ENCODE measurements around the gene FCRLB. TPM values are rescaled to one million over a fixed set of nuclear protein-coding genes. Genes with fewer than 3 reads are reported as not detected.
A peak's percentile ranks its signal among the peaks of the same experiment; 100 is the strongest.
"Not testable (repeated sequence)": the region's sequence is repeated elsewhere in the genome, so short reads cannot be mapped to it uniquely, and the experiment has no call there.

FCRLB gene
- total and polyA plus RNA-seq, 5 donors from 2014 or later = 0.25 to 0.63 (median 0.51) TPM; not detected in 1

DNA sequence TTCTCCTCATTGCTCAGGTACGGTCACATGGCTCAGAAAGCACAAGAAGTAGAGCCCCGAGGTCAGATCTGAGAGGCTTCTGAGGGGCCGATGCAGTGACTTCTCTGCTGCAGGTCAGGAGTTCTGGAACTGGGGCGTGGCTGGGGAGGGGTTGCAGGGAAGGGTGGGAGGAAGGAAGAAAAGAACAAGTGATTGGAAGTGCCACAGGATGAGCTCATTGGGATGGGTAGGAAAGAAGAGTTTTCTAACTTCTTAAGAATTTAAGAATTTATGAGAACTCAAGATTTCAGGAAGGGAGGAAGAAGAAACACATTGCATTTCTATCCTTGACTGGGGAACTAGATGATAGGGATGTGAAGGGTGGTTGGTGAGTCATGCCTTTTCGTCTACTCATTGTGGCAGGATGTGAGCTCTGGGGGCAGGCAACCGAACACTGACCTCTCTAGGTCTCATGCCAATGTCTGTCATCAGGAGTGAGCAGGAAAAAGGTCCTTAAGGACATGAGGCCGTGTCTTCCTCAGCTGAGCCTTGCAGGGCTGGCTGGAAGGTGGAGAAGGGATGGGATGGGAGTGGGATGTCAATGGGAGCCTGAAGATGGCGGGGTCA, 497 bp downstream of the FCRLB start:
- H3K9me3 Mint-ChIP-seq = peaks cover 0 to 4% (median 0%) of the 10 kb centered on the region in 7 donors
- H3K4me1 ChIP-seq (ENCODE audit: control insufficient read depth, insufficient read depth, low read length, poor library complexity, severe bottlenecking) = peaks cover 11% of the 10 kb centered on the region
- H3K36me3 ChIP-seq (ENCODE audit: control insufficient read depth, insufficient read depth, low read length) = no peaks in the 10 kb centered on the region
- peak overlapping the region in 1 of 4 donors; percentile 9 for H3K4me3 Mint-ChIP-seq
- H3K27ac ChIP-seq (ENCODE audit: insufficient read depth, low read length, poor library complexity, severe bottlenecking) = no peak overlapping the region
- peaks cover 0 to 15% (median 10%) of the 10 kb centered on the region in 4 donors for H3K4me1 Mint-ChIP-seq
- H3K36me3 Mint-ChIP-seq = no peaks in the 10 kb centered on the region
- H3K9me3 ChIP-seq (ENCODE audit: control insufficient read depth in 2 of 2, low read length in 2 of 2) = no peaks in the 10 kb centered on the region
- no peak overlapping the region for H3K27ac Mint-ChIP-seq
- no peak for ATAC-seq (ENCODE audit: low read depth in 2 of 2)
- no peak for DNase-seq
- peaks cover 10% of the 10 kb centered on the region for H3K27me3 ChIP-seq (ENCODE audit: control insufficient read depth, insufficient read depth, low read length)
- H3K4me3 ChIP-seq (ENCODE audit: low read depth, low read length) = no peak overlapping the region
- H3K27me3 Mint-ChIP-seq = peaks cover 77% of the 10 kb centered on the region

DNA sequence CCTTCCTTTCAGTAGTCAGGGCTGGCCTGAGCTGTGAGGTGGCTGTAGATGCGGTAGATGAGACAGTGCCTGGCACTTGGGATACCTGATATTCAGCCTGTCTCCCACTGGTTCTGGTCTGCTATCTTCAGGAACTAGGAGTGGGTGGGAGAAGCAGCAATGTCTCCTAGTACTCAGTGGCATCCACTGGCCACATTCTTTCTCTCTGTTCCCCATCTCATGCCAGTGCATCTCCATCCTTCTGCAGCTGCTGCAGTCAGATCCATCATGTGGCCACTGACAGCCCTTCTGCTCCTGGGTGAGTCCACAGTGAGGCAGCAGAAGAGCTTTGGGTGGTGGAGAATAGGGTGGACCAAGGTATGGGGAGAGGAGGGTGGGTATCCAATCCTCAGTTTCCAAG, 1.1 kb downstream of the FCRLB start:
- peaks cover 10% of the 10 kb centered on the region for H3K27me3 ChIP-seq (ENCODE audit: control insufficient read depth, insufficient read depth, low read length)
- no peaks in the 10 kb centered on the region for H3K9me3 ChIP-seq (ENCODE audit: control insufficient read depth in 2 of 2, low read length in 2 of 2)
- Mint-ChIP-seq H3K4me3 (no peak overlapping the region), H3K27ac (no peak overlapping the region), H3K9me3 (peaks cover 0 to 2% (median 0%) of the 10 kb centered on the region in 7 donors), H3K36me3 (no peaks in the 10 kb centered on the region), H3K4me1 (peaks cover under 1 to 16% (median 10%) of the 10 kb centered on the region in 4 donors), H3K27me3 (peaks cover 73% of the 10 kb centered on the region)
- H3K36me3 ChIP-seq (ENCODE audit: control insufficient read depth, insufficient read depth, low read length) = no peaks in the 10 kb centered on the region
- DNase-seq (no peak), ATAC-seq (ENCODE audit: low read depth in 2 of 2) (no peak)
- H3K4me1 ChIP-seq (ENCODE audit: control insufficient read depth, insufficient read depth, low read length, poor library complexity, severe bottlenecking) = peaks cover 15% of the 10 kb centered on the region
- H3K4me3 ChIP-seq (ENCODE audit: low read depth, low read length) = no peak overlapping the region
- no peak overlapping the region for H3K27ac ChIP-seq (ENCODE audit: insufficient read depth, low read length, poor library complexity, severe bottlenecking)

DNA sequence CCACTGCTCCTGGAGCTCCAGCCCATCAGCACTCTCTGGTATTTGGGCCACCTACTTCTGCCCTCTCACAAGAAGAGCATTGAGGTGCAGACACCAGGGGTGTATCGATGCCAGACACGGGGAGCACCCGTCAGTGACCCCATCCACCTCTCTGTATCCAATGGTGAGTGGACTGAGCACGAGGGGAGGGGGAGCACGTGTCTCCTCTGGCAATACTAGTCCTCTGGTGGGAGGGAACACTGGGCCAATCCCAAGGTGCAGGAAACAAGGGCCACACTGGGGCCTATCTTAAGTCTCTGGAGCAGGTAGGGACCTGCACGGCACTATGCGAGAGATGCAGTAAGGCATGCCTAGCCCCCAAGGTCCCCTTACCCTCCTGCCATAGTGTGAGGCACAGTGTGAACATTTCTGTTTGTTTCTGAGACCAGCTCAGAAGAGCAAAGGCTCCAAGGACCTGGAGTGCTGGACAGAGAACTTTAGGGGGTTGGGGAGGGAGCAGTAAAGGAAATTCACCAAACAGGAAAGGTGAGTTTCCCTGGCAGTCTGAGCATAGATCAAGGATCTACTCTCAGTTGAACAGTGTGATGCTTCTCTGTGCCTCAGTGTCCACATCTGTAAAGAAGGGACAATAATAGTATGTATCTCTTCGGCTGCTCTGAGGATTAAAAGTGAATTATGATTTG, 2.3 kb downstream of the FCRLB start:
- no peak for DNase-seq
- H3K9me3 ChIP-seq (ENCODE audit: control insufficient read depth in 2 of 2, low read length in 2 of 2) = no peaks in the 10 kb centered on the region
- Mint-ChIP-seq H3K4me3 (peak overlapping the region in 1 of 4 donors; percentile 75), H3K36me3 (no peaks in the 10 kb centered on the region), H3K9me3 (peaks cover 0 to 2% (median 0%) of the 10 kb centered on the region in 7 donors), H3K27me3 (peaks cover 74% of the 10 kb centered on the region), H3K27ac (no peak overlapping the region), H3K4me1 (peaks cover 6 to 23% (median 15%) of the 10 kb centered on the region in 4 donors)
- peaks cover 22% of the 10 kb centered on the region for H3K4me1 ChIP-seq (ENCODE audit: control insufficient read depth, insufficient read depth, low read length, poor library complexity, severe bottlenecking)
- no peak overlapping the region for H3K27ac ChIP-seq (ENCODE audit: insufficient read depth, low read length, poor library complexity, severe bottlenecking)
- no peak for ATAC-seq (ENCODE audit: low read depth in 2 of 2)
- no peaks in the 10 kb centered on the region for H3K36me3 ChIP-seq (ENCODE audit: control insufficient read depth, insufficient read depth, low read length)
- no peak overlapping the region for H3K4me3 ChIP-seq (ENCODE audit: low read depth, low read length)
- peaks cover 13% of the 10 kb centered on the region for H3K27me3 ChIP-seq (ENCODE audit: control insufficient read depth, insufficient read depth, low read length)

DNA sequence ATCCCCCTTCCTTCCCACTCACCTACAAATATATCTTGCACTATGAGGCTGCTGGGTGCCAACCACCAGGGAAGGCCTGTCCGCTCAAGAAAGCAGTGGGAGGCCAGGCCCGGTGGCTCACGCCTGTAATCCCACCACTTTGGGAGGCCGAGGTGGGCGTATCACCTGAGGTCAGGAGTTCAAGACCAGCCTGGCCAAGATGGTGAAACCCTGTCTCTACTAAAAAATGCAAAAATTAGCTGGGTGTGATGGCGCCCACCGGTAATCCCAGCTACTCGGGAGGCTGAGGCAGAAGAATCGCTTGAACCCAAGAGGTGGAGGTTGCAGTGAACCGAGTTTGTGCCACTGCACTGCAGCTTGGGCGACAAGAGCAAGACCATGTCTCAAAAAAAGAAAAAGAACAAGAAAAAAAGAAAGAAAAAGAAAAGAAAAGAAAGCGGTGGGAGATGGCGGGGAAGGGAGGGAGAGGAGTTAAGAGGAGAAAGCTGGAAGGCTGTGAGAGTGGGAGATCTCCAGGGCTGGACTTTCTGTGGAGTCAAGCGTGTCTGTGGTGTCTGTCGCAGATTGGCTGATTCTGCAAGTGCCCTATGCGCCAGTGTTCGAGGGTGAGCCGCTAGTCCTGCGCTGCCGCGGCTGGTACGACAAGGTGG, 4.0 kb downstream of the FCRLB start:
- H3K27ac ChIP-seq (ENCODE audit: insufficient read depth, low read length, poor library complexity, severe bottlenecking) = not testable (repeated sequence)
- peaks cover 81% of the 10 kb centered on the region for H3K27me3 Mint-ChIP-seq
- H3K27ac Mint-ChIP-seq = peak overlapping the region in 2 of 3 donors; percentile 71 to 86

DNA sequence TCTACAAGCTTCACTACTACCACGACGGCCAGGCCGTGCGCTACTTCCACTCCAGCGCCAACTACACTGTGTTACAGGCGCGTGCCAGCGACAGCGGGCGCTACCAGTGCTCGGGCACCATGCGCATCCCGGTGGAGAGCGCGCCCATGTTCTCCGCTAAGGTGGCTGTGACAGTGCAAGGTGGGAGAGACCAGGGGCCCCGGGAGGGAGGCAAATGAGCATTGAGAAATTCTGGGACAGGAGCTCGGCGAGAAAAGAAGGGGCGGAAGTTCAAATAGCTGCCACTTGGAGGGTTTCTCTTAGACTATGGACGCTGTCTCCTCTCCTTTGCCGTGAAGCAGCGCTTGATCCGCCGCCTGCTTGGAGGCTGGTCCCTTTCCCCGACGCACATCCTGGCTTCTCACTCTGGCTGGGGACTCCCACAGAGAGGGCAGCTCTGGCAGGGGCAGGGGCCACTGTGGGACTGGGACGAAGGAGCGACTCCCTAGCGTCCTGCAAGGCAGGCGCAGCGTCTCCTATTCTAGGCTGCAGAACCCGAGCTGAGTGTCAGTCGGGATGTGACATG, 4.6 kb downstream of the FCRLB start:
- H3K9me3 ChIP-seq (ENCODE audit: control insufficient read depth in 2 of 2, low read length in 2 of 2) = no peaks in the 10 kb centered on the region
- peak overlapping the region; percentile 70 for H3K4me3 ChIP-seq (ENCODE audit: low read depth, low read length)
- Mint-ChIP-seq H3K4me3 (peak overlapping the region; percentile 78 to 96 (median 94)), H3K27ac (peak overlapping the region; percentile 69 to 86 (median 71)), H3K27me3 (peaks cover 78% of the 10 kb centered on the region), H3K4me1 (peaks cover 6 to 38% (median 24%) of the 10 kb centered on the region in 4 donors), H3K9me3 (peaks cover 0 to 2% (median 0%) of the 10 kb centered on the region in 7 donors), H3K36me3 (no peaks in the 10 kb centered on the region)
- no peaks in the 10 kb centered on the region for H3K36me3 ChIP-seq (ENCODE audit: control insufficient read depth, insufficient read depth, low read length)
- DNase-seq (peak in 2 of 3 donors; percentile 39 to 45), ATAC-seq (ENCODE audit: low read depth in 2 of 2) (peak; percentile 25 to 32)
- H3K27ac ChIP-seq (ENCODE audit: insufficient read depth, low read length, poor library complexity, severe bottlenecking) = no peak overlapping the region
- H3K27me3 ChIP-seq (ENCODE audit: control insufficient read depth, insufficient read depth, low read length) = peaks cover 23% of the 10 kb centered on the region
- H3K4me1 ChIP-seq (ENCODE audit: control insufficient read depth, insufficient read depth, low read length, poor library complexity, severe bottlenecking) = peaks cover 26% of the 10 kb centered on the region

More for the DNA sequence above, 4.0 kb downstream of the FCRLB start:
- H3K36me3 Mint-ChIP-seq; H3K9me3 Mint-ChIP-seq; DNase-seq; H3K36me3 ChIP-seq (ENCODE audit: control insufficient read depth, insufficient read depth, low read length); H3K9me3 ChIP-seq (ENCODE audit: control insufficient read depth in 2 of 2, low read length in 2 of 2); ATAC-seq (ENCODE audit: low read depth in 2 of 2): not testable (repeated sequence)
- H3K4me3 ChIP-seq (ENCODE audit: low read depth, low read length) = peak overlapping the region; percentile 70
- peaks cover 26% of the 10 kb centered on the region for H3K4me1 ChIP-seq (ENCODE audit: control insufficient read depth, insufficient read depth, low read length, poor library complexity, severe bottlenecking)
- H3K4me1 Mint-ChIP-seq = peaks cover 6 to 37% (median 24%) of the 10 kb centered on the region in 4 donors
- H3K27me3 ChIP-seq (ENCODE audit: control insufficient read depth, insufficient read depth, low read length) = peaks cover 18% of the 10 kb centered on the region
- H3K4me3 Mint-ChIP-seq = peak overlapping the region; percentile 78 to 96 (median 94)

DNA sequence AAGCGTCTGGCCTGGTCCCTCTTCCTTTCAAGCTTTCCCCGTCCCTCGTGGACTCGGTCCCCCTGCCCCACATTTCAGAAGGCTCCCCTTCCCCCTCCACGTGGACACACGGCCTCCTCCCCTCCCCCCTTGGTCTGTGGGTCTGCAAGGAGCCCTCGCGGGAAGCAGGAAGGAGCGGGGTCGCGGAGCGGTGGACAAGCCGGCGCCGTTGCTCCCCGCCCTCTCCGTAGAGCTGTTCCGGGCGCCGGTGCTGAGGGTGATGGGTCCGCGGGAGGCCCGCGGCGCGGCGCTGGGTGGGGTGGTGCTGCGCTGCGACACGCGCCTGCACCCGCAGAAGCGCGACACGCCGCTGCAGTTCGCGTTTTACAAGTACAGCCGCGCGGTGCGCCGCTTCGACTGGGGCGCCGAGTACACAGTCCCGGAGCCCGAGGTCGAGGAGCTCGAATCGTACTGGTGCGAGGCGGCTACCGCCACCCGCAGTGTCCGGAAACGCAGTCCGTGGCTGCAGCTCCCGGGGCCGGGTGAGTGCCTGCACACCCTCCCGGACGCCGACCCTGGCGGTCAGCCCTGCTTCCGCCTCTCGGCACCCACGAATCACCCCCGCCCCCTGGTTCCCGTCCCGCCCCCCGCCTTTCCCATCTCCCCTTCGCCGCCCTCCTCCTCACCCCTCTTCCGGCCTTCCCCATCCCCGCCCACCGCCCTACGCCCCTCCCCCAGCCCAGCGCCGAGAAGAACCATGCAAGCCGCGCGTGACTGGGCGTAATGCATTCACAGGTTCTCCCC, 5.3 kb downstream of the FCRLB start:
- Mint-ChIP-seq H3K4me3 (peak overlapping the region; percentile 93 to 96 (median 96)), H3K27me3 (peaks cover 78% of the 10 kb centered on the region), H3K9me3 (peaks cover 0 to 2% (median 0%) of the 10 kb centered on the region in 7 donors), H3K27ac (peak overlapping the region in 2 of 3 donors; percentile 71 to 86), H3K36me3 (no peaks in the 10 kb centered on the region), H3K4me1 (peaks cover 6 to 38% (median 24%) of the 10 kb centered on the region in 4 donors)
- peak overlapping the region; percentile 14 for H3K27ac ChIP-seq (ENCODE audit: insufficient read depth, low read length, poor library complexity, severe bottlenecking)
- H3K4me1 ChIP-seq (ENCODE audit: control insufficient read depth, insufficient read depth, low read length, poor library complexity, severe bottlenecking) = peaks cover 26% of the 10 kb centered on the region
- H3K36me3 ChIP-seq (ENCODE audit: control insufficient read depth, insufficient read depth, low read length) = no peaks in the 10 kb centered on the region
- peaks cover 30% of the 10 kb centered on the region for H3K27me3 ChIP-seq (ENCODE audit: control insufficient read depth, insufficient read depth, low read length)
- peak overlapping the region; percentile 70 for H3K4me3 ChIP-seq (ENCODE audit: low read depth, low read length)
- no peaks in the 10 kb centered on the region for H3K9me3 ChIP-seq (ENCODE audit: control insufficient read depth in 2 of 2, low read length in 2 of 2)
- DNase-seq (peak; percentile 52 to 64 (median 62)), ATAC-seq (ENCODE audit: low read depth in 2 of 2) (peak; percentile 61 to 62)

Data from CD4-positive, CD25-positive, alpha-beta regulatory T cell (primary cell).